GM18873 (cell line): ENCODE results near the gene VEPH1.

ENCODE experiments used
- ATAC-seq: cut with Tn5 transposase; IDR thresholded peaks from one replicate; pipeline ENCODE4 v1.9.1; 2021; ENCODE audit warnings: mild to moderate bottlenecking, moderate library complexity, moderate number of reproducible peaks; ENCODE audit not compliant: unreplicated experiment, low FRiP score

VEPH1 gene

GRCh38 chr3:157393113-157393512 lies 110.1 kb downstream of the VEPH1 start:
- ATAC-seq: no peak

- no peak for ATAC-seq
Observed at GRCh38 chr3:157392104-157392503, 111.1 kb downstream of the VEPH1 start.

- ATAC-seq: no peak
Observed at GRCh38 chr3:157390713-157391515, 112.3 kb downstream of the VEPH1 start.

GRCh38 chr3:157388976-157389375 lies 114.2 kb downstream of the VEPH1 start:
- no peak for ATAC-seq

- no peak for ATAC-seq
Observed at GRCh38 chr3:157387708-157388435, 115.3 kb downstream of the VEPH1 start.

- ATAC-seq: no peak
Observed at GRCh38 chr3:157384491-157384890, 118.7 kb downstream of the VEPH1 start.

- no peak for ATAC-seq
Observed at GRCh38 chr3:157384031-157384430, 119.2 kb downstream of the VEPH1 start.

- no peak for ATAC-seq
Observed at GRCh38 chr3:157381606-157382005, 121.6 kb downstream of the VEPH1 start.

GRCh38 chr3:157379525-157380140 lies 123.6 kb downstream of the VEPH1 start:
- no peak for ATAC-seq

- ATAC-seq: no peak
Observed at GRCh38 chr3:157376603-157377300, 126.5 kb downstream of the VEPH1 start.

GRCh38 chr3:157375342-157375986 lies 127.8 kb downstream of the VEPH1 start:
- no peak for ATAC-seq

- no peak for ATAC-seq
Observed at GRCh38 chr3:157374933-157375332, 128.3 kb downstream of the VEPH1 start.

- no peak for ATAC-seq
Observed at GRCh38 chr3:157373783-157374182, 129.4 kb downstream of the VEPH1 start.

GRCh38 chr3:157370867-157371266 lies 132.3 kb downstream of the VEPH1 start:
- no peak for ATAC-seq

GRCh38 chr3:157369727-157370421 lies 133.3 kb downstream of the VEPH1 start:
- no peak for ATAC-seq

GRCh38 chr3:157368171-157368570 lies 135.0 kb downstream of the VEPH1 start:
- no peak for ATAC-seq

- no peak for ATAC-seq
Observed at GRCh38 chr3:157363393-157363792, 139.8 kb downstream of the VEPH1 start.

- ATAC-seq: no peak
Observed at GRCh38 chr3:157362348-157362747, 140.9 kb downstream of the VEPH1 start.

- ATAC-seq: no peak
Observed at GRCh38 chr3:157360044-157360443, 143.2 kb downstream of the VEPH1 start.

GRCh38 chr3:157356541-157356940 lies 146.7 kb downstream of the VEPH1 start:
- no peak for ATAC-seq
